HG03025 (cell line): ENCODE measurements around the gene SIL1.
"Not testable (repeated sequence)": the region's sequence is repeated elsewhere in the genome, so short reads cannot be mapped to it uniquely, and the experiment has no call there.

Experiments used
- ATAC-seq: cut with Tn5 transposase; IDR thresholded peaks from one replicate; pipeline ENCODE4 v1.9.1; 2021; ENCODE audit warnings: mild to moderate bottlenecking, moderate library complexity; ENCODE audit not compliant: unreplicated experiment, low FRiP score

SIL1 gene

GRCh38 chr5:139043157-139043905, 154.8 kb downstream of the SIL1 start:
- ATAC-seq: no peak

GRCh38 chr5:139040081-139040480, 158.1 kb downstream of the SIL1 start:
- ATAC-seq: no peak

- ATAC-seq: no peak
Measured at GRCh38 chr5:139038613-139039305, 159.4 kb downstream of the SIL1 start.

- ATAC-seq: no peak
Measured at GRCh38 chr5:139037732-139038131, 160.4 kb downstream of the SIL1 start.

- ATAC-seq: not testable (repeated sequence)
Measured at GRCh38 chr5:139036332-139036731, 161.8 kb downstream of the SIL1 start.

DNA sequence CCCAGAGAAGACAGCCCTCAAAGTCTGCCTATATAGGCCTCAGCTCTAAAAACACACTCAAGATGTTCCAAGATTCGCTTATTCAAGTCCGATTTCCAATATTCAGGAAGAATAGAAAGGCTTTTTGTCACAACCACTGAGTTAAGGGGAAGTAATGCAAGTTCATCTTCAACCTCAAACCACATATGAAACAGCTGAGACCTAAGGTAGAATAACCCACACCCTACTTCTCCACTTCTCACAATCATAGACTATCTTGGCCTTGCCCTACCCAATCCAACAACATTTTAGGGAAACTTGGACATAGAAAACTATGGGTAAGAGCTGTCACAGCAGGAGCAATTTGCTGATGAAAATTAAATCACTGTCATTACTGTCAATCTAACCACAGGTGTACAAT, 171.0 kb downstream of the SIL1 start:
- ATAC-seq: no peak

GRCh38 chr5:139025651-139026050, 172.5 kb downstream of the SIL1 start:
- ATAC-seq: no peak

DNA sequence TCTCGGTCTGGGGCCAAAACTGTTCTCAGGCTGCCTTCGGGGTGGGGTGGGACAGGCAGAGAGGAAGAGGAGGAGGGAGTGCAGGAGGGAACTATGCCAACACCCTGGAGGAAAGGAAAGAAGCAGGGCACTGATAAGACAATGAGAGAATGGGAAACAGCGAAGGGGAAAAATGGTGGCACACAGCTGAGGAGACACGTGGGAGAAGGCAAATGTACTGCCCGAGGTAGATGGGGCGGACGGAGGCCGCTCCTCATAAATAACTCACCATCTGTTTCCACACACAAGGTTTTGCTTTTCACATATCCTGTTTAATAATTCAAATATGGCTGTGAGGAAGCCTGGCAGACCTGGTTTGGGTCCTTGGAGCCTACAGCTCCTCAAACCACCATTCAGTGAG, 174.9 kb downstream of the SIL1 start:
- ATAC-seq: no peak

DNA sequence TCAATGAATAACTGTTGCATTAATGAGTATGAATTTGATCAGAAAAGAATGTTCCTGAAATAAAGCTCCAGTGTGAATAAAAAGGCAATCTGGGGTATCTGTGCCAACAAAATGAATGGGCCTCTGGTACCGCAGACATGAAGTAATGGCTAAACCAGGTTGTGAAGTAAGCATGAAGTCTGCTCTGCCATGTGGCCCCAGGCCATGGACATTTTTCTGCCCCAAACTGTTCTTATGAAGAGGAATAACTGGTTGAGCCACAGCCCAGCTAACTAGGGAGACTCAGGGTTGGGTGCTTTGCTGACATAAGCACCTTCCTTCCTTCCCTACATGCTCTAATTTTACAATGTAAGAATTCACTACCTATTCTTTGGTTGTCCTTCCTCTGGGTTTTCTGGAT, 175.6 kb downstream of the SIL1 start:
- no peak for ATAC-seq

DNA sequence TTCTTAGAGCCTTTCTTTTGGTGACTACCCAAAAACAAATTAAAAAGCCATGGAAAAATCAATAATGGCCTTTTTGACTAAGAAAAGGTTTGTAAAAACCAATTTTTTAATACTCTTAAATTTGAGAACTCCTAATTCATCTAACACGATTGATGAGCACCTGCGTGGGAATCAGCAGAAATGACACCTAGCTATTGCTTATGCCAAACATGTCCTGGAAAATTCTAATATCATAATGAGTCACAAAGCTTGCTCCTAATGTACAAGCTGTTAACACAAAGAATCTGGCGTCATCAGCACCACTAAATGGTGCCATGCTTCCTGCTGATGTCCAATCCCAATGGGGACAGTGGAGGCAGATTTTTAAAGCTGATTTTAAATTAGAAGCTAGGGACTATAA, 176.8 kb downstream of the SIL1 start:
- ATAC-seq: no peak

DNA sequence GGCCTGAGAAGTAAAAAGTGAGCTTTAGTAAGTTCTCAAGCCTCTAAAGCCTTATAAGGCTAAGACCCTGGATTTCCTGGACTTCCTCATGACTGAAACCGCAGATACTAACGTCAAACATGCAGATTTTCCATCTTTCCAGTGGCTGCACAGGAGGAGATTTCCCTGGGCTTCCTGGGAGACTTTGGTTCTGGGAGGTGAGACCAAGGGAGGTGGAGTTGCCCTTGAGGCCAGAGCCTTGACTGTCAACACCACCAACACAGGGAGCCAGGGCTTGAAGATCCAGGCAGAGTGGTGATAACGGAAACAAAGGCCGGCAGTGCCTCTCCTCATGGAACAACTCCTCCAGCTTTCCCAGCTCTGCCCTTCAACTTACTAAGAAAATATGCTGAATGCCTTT, 178.3 kb downstream of the SIL1 start:
- no peak for ATAC-seq

DNA sequence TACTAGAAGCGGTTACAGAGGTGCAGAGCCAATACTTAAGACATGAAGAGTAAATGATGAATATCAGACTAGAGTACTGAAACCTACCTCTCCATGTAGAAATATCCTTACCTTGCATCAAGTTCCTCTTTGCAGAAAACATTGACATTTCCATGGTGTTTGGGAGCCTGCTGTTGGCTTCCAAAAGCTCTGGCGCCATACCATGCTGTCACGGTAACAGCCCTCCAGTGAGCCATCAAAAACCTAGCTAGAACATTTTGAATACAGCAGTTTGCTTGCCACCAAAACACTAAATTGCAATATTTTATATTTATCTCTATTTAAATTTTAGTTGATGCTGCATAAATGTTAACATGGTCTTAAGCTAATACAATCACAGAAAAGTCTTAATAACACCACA, 179.0 kb downstream of the SIL1 start:
- no peak for ATAC-seq

GRCh38 chr5:139017624-139018023, 180.5 kb downstream of the SIL1 start:
- ATAC-seq: no peak

DNA sequence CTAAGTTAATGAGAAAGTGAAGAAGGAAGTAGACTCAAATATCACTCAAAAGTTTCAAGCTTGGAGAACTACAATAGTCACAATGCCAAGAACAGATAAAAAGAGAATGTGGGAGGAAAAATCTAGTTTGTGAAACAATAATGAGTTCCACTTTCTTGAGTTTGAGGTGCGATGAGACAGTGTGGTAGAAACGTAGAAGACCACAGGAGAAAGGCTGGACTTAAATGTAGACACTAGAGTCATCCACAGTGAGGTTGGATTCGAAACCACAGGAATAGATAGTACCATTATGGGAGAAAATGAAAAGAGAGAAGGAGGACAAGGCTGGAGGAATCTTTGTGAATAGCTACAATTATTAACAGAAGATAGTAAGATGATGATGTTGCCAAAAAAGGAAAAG, 182.0 kb downstream of the SIL1 start:
- ATAC-seq: no peak

GRCh38 chr5:139014726-139015125, 183.4 kb downstream of the SIL1 start:
- ATAC-seq: no peak

- ATAC-seq: no peak
Measured at GRCh38 chr5:139012176-139012575, 186.0 kb downstream of the SIL1 start.

DNA sequence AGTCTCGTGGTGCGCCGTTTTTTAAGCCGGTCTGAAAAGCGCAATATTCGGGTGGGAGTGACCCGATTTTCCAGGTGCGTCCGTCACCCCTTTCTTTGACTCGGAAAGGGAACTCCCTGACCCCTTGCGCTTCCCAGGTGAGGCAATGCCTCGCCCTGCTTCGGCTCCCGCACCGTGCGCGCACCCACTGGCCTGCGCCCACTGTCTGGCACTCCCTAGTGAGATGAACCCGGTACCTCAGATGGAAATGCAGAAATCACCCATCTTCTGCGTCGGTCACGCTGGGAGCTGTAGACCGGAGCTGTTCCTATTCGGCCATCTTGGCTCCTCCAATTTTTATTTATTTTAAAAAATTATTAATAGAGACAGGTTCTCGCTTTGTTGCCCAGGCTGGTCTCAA, 187.0 kb downstream of the SIL1 start:
- not testable (repeated sequence) for ATAC-seq

DNA sequence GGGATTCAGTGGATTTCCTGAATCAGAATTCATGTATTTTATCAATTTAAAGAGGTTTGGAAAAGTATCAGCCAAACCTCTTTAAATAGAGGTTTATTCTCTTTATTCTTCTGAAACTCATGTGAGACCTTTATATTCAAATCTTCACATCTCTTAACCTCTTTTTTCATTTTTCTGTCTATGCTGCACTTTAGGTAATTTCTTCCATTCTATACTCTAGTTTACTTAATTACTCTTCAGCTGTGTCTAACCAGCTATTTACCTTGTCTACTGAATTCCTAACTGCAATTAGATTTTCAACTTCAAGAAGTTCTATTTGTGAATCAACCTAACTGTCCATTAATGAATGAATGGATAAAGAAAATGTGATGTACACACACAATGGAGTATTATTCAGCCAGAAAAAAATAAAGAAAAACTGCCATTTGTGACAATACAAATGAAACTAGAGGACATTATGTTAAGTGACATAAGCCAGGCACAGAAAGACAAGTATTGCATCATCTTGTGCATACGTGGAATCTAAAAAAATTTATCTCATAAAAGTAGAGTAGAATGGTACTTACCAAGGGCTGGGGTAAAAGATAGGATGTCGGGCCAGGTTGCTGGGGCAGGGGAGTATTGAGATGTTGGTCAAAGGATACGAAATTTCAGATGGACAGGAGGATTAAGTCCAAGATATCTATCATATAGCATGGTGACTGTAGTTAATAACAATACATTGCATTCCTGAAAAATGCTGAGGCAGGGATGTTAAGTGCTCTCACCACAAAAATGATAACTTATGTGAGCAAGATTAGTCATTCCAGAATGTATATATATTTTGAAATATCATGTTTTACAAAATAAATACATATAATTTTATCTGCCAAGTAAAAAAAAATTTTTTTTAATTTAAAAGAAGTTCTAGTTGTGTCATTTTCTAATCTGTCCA, 193.5 kb downstream of the SIL1 start:
- no peak for ATAC-seq

DNA sequence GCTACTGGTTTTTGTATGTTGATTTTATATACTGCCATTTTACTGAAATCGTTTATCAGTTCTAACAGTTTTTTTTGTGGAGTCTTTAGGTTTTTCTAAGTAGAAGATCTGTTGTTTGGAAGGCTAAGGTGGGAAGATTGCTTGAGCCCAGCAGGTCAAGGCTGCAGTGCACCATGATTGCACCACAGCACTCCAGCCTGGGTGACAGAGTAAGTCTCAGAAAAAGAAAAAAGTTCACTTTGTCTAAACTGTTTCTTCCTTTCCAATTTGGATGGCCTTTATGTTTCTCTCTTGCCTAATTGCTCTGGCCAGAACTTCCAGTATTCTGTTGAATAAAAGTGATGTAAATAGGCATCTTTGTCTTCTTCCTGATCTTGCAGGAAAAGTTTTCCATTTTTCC, 198.5 kb downstream of the SIL1 start:
- no peak for ATAC-seq

DNA sequence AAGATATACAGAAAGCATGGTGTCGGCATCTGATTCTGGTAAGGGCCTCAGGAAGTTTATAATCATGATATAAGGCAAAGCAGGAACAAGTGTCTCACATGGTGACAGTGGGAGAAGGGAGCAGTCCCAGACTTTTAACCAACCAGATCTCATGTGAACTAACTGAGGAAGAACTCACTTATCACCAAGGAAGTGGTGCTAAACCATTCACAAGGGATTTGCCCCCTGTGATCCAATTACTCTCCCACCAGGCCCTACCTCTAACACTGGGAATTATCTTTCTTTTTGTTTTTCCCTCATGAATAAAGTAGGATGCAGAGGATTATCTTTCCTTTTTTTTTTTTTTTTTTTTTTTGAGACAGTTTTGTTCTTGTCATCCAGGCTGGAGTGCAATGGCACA, 199.6 kb downstream of the SIL1 start:
- ATAC-seq: no peak

GRCh38 chr5:138996120-138996519, 202.0 kb downstream of the SIL1 start:
- ATAC-seq: no peak
